Loucy (cell line): ENCODE results near the gene ACTG1.

ENCODE experiments used
- H2AFZ ChIP-seq: fragments of 200-600 bp; sonication (generic); 2 replicates; pipeline ENCODE4 v1.6.0; 2016; ENCODE audit warnings: antibody characterized with exemption, mild to moderate bottlenecking, low read length, moderate library complexity
- H3F3A ChIP-seq: fragments of 200-600 bp; 2 replicates; pipeline ENCODE4 v1.6.0; 2016; ENCODE audit warnings: antibody characterized with exemption, low read depth, mild to moderate bottlenecking
- H3K27me3 ChIP-seq: fragments of 200-600 bp; sonication (generic); 2 replicates; pipeline ENCODE4 v1.6.1; 2014; ENCODE audit warnings: low read length, mild to moderate bottlenecking; ENCODE audit not compliant: insufficient read depth, poor library complexity, severe bottlenecking
- H3K36me3 ChIP-seq: fragments of 200-600 bp; sonication (generic); 2 replicates; pipeline ENCODE4 v1.6.1; 2016; ENCODE audit warnings: low read length; ENCODE audit not compliant: insufficient read depth
- H3K4me1 ChIP-seq: fragments of 200-600 bp; sonication (generic); 2 replicates; pipeline ENCODE4 v1.5.1; 2014; ENCODE audit warnings: low read length, mild to moderate bottlenecking; ENCODE audit not compliant: insufficient read depth, poor library complexity, severe bottlenecking
- H3K4me2 ChIP-seq: fragments of 200-600 bp; sonication (generic); 2 replicates; pipeline ENCODE4 v1.6.0; 2014; ENCODE audit warnings: antibody characterized with exemption, low read length, low read depth, mild to moderate bottlenecking; ENCODE audit not compliant: poor library complexity, severe bottlenecking
- H3K4me3 ChIP-seq: fragments of 200-600 bp; sonication (generic); 2 replicates; pipeline ENCODE4 v1.5.1; 2014; ENCODE audit warnings: low read length, mild to moderate bottlenecking, mixed read lengths; ENCODE audit not compliant: poor library complexity, severe bottlenecking
- H3K79me2 ChIP-seq: fragments of 200-600 bp; sonication (generic); 2 replicates; pipeline ENCODE4 v1.6.1; 2014; ENCODE audit warnings: low read length; ENCODE audit not compliant: insufficient read depth
- H3K9ac ChIP-seq: fragments of 200-600 bp; sonication (generic); 2 replicates; pipeline ENCODE4 v1.6.0; 2014; ENCODE audit warnings: mild to moderate bottlenecking, low read depth, low read length, moderate library complexity; ENCODE audit not compliant: poor library complexity, severe bottlenecking
- H3K9me2 ChIP-seq: fragments of 200-600 bp; sonication (generic); replicated peaks from 2 replicates; pipeline ENCODE4 v1.6.1; 2016; ENCODE audit warnings: low read depth, low read length, mixed read lengths
- H3K9me3 ChIP-seq: fragments of 200-600 bp; sonication (generic); 2 replicates; pipeline ENCODE4 v1.6.1; 2014; ENCODE audit warnings: mild to moderate bottlenecking, antibody characterized with exemption, low read length, low read depth; ENCODE audit not compliant: insufficient read depth
- H4K20me1 ChIP-seq: fragments of 200-600 bp; sonication (generic); 2 replicates; pipeline ENCODE4 v1.6.0; 2014; ENCODE audit warnings: antibody characterized with exemption, low read length, mild to moderate bottlenecking; ENCODE audit not compliant: insufficient read depth, poor library complexity, severe bottlenecking
- CTCF ChIP-seq: fragments of 200-600 bp; sonication (generic); conservative IDR thresholded peaks from 2 replicates; pipeline ENCODE4 v1.5.1; 2014; ENCODE audit warnings: mild to moderate bottlenecking, antibody characterized with exemption, low read length
- EZH2phosphoT487 ChIP-seq: fragments of 200-600 bp; IDR thresholded peaks from 2 replicates; pipeline ENCODE4 v1.6.1; 2018; ENCODE audit warnings: antibody characterized with exemption, mild to moderate bottlenecking, moderate library complexity, borderline replicate concordance

Gene ACTG1

GRCh38 chr17:81503619-81504018 is 9.0 kb downstream of the ACTG1 start:
- TF ChIP-seq CTCF (no peak), EZH2phosphoT487 (no peak)
- peaks cover 7% of the 10 kb centered on the region for H3F3A ChIP-seq
- H3K36me3 ChIP-seq: peaks cover 1% of the 10 kb centered on the region; the same call in 1 of the 2 replicates
- no peaks in the 10 kb centered on the region for H3K9me3 ChIP-seq
- no peak overlapping the region for H3K9ac ChIP-seq
- H3K9me2 ChIP-seq: no peaks in the 10 kb centered on the region
- peaks cover 13% of the 10 kb centered on the region for H3K79me2 ChIP-seq
- no peak overlapping the region for H3K4me3 ChIP-seq
- H3K4me1 ChIP-seq: peaks cover 9% of the 10 kb centered on the region
- H4K20me1 ChIP-seq: peaks cover 11% of the 10 kb centered on the region
- H2AFZ ChIP-seq: no peak overlapping the region
- H3K27me3 ChIP-seq: no peaks in the 10 kb centered on the region
- H3K4me2 ChIP-seq: no peak overlapping the region

GRCh38 chr17:81502471-81503017 is 10.1 kb downstream of the ACTG1 start:
- Histone ChIP-seq H3K9me2 (no peaks in the 10 kb centered on the region), H3K36me3 (no peaks in the 10 kb centered on the region), H3K27me3 (no peaks in the 10 kb centered on the region), H3K79me2 (peaks cover 2% of the 10 kb centered on the region; the same call in 1 of the 2 replicates), H3F3A (peaks cover 2% of the 10 kb centered on the region; the same call in 1 of the 2 replicates), H3K9me3 (no peaks in the 10 kb centered on the region), H3K4me3 (no peak overlapping the region), H2AFZ (no peak overlapping the region), H3K9ac (no peak overlapping the region), H4K20me1 (peaks cover 3% of the 10 kb centered on the region), H3K4me1 (peaks cover 1% of the 10 kb centered on the region), H3K4me2 (no peak overlapping the region)
- TF ChIP-seq EZH2phosphoT487 (no peak), CTCF (no peak)

GRCh38 chr17:81500047-81500446 is 12.6 kb downstream of the ACTG1 start:
- H4K20me1 ChIP-seq: no peaks in the 10 kb centered on the region
- H3K36me3 ChIP-seq: no peaks in the 10 kb centered on the region
- no peak overlapping the region for H3K4me2 ChIP-seq
- no peak overlapping the region for H2AFZ ChIP-seq
- no peaks in the 10 kb centered on the region for H3K9me2 ChIP-seq
- no peak overlapping the region for H3K4me3 ChIP-seq
- H3K4me1 ChIP-seq: peaks cover 3% of the 10 kb centered on the region
- TF ChIP-seq CTCF: no peak
- no peak for TF ChIP-seq EZH2phosphoT487
- H3F3A ChIP-seq: no peaks in the 10 kb centered on the region
- H3K9me3 ChIP-seq: no peaks in the 10 kb centered on the region
- no peaks in the 10 kb centered on the region for H3K79me2 ChIP-seq
- H3K27me3 ChIP-seq: no peaks in the 10 kb centered on the region
- no peak overlapping the region for H3K9ac ChIP-seq
